Immature natural killer cell (primary cell): ENCODE measurements around the gene NCAN. TPM values are rescaled to one million over a fixed set of nuclear protein-coding genes. Genes with fewer than 3 reads are reported as not detected.
A peak's percentile ranks its signal among the peaks of the same experiment; 100 is the strongest.

Experiments
- DNase-seq, 3 donors: peaks; one replicate each; pipeline ENCODE4 v3.0.0; 2022; ENCODE audit warnings: mixed read lengths in 1 of 3
- H3K27ac Mint-ChIP-seq, 6 donors: one replicate each; pipeline ENCODE4 v1.8.0; 2020; ENCODE audit warnings: mixed read lengths in 6 of 6, mild to moderate bottlenecking in 5 of 6, inconsistent platforms in 4 of 6, moderate library complexity in 3 of 6
- H3K27me3 Mint-ChIP-seq, 3 donors: one replicate each; pipeline ENCODE4 v1.8.0; 2020 to 2021; ENCODE audit warnings: low read depth in 3 of 3, mild to moderate bottlenecking in 3 of 3, mixed read lengths in 3 of 3, moderate library complexity in 3 of 3, inconsistent platforms in 1 of 3
- H3K36me3 Mint-ChIP-seq, 3 donors: one replicate each; pipeline ENCODE4 v1.8.0; 2020; ENCODE audit warnings: mixed read lengths in 3 of 3, inconsistent platforms in 2 of 3, mild to moderate bottlenecking in 2 of 3
- H3K4me1 Mint-ChIP-seq, 2 donors: one replicate each; pipeline ENCODE4 v1.8.0; 2020; ENCODE audit warnings: inconsistent platforms in 2 of 2, mild to moderate bottlenecking in 2 of 2, mixed read lengths in 2 of 2, moderate library complexity in 1 of 2
- H3K4me3 Mint-ChIP-seq, 5 donors: one replicate each; pipeline ENCODE4 v1.8.0; 2020; ENCODE audit warnings: mild to moderate bottlenecking in 5 of 5, mixed read lengths in 5 of 5, inconsistent platforms in 3 of 5, moderate library complexity in 3 of 5
- H3K9me3 Mint-ChIP-seq, 6 donors: one replicate each; pipeline ENCODE4 v1.8.0; 2020; ENCODE audit warnings: mild to moderate bottlenecking in 6 of 6, mixed read lengths in 6 of 6, inconsistent platforms in 4 of 6, moderate library complexity in 3 of 6
- polyA plus RNA-seq, 3 donors: library from polyadenylated mRNA; unstranded; fragments of 300-500 nt; fragmentation: Illumina TruSeq; gene quantifications; one replicate each; pipeline ENCODE4 v1.2.3, GENCODE V29; 2021

NCAN gene
- polyA plus RNA-seq, 3 donors from 2014 or later, result not detected

DNA sequence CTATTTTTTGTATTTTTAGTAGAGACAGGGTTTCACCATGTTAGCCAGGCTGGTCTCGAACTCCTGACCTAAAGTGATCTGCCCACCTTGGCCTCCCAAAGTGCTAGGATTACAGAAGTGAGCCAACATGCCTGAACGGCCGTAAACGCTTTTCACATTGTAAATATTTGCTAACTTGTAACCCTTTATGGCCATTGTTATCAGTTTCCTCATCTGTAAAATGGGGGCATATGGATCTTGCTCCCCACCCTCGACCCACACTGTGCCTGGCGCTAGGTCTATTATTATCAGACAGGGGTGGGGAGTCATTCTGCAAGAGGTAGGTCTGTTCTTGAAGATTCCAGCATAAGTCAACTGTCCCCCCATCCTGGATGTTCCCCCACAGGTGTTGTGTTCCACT is 11.9 kb downstream of the NCAN start:
- H3K27me3 Mint-ChIP-seq, result peaks cover 3 to 6% (median 4%) of the 10 kb centered on the region in 3 donors
- no peaks in the 10 kb centered on the region for H3K9me3 Mint-ChIP-seq
- no peaks in the 10 kb centered on the region for H3K36me3 Mint-ChIP-seq
- H3K4me1 Mint-ChIP-seq, result peaks cover 0 to 2% of the 10 kb centered on the region in 2 donors
- DNase-seq, result no peak
- no peak overlapping the region for H3K27ac Mint-ChIP-seq
- peak overlapping the region in 2 of 5 donors; percentile 21 to 35 for H3K4me3 Mint-ChIP-seq

GRCh38 chr19:19224150-19224851 is 12.5 kb downstream of the NCAN start:
- no peak for DNase-seq
- no peak overlapping the region for H3K27ac Mint-ChIP-seq
- H3K9me3 Mint-ChIP-seq, result no peaks in the 10 kb centered on the region
- H3K36me3 Mint-ChIP-seq, result no peaks in the 10 kb centered on the region
- H3K4me3 Mint-ChIP-seq, result peak overlapping the region; percentile 52 to 75 (median 53)
- peaks cover 0 to 2% of the 10 kb centered on the region in 2 donors for H3K4me1 Mint-ChIP-seq
- peaks cover 0 to 8% (median 6%) of the 10 kb centered on the region in 3 donors for H3K27me3 Mint-ChIP-seq

- Mint-ChIP-seq H3K4me1 (peaks cover 0 to 2% of the 10 kb centered on the region in 2 donors), H3K4me3 (peak overlapping the region; percentile 64 to 78 (median 74)), H3K27me3 (peaks cover 0 to 7% (median 6%) of the 10 kb centered on the region in 3 donors), H3K27ac (peak overlapping the region in 1 of 6 donors; percentile 11), H3K36me3 (no peaks in the 10 kb centered on the region), H3K9me3 (no peaks in the 10 kb centered on the region)
- peak; percentile 51 to 69 (median 63) for DNase-seq
These were observed 13.2 kb downstream of the NCAN start for GRCh38 chr19:19224852-19225494.

DNA sequence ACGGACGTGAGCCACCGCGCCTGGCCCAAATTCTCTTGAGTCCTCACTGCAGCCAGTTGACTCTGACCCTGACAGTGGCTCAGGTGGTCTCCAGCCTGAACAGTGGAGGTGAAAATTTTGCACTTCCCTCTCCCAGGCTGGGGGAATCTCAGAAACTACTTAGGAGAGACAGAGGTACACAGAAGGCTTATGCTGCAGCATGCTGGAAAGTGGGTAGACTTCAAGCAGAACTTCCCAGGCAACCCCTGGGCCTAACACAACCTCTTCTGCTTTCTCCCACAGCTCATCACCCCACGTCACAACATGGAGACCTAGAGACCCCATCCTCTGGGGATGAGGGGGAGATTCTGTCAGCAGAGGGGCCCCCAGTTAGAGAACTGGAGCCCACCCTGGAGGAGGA is 14.4 kb downstream of the NCAN start:
- Mint-ChIP-seq H3K27me3 (peaks cover 0 to 9% (median 6%) of the 10 kb centered on the region in 3 donors), H3K4me1 (peaks cover 0 to 2% of the 10 kb centered on the region in 2 donors), H3K27ac (no peak overlapping the region), H3K4me3 (peak overlapping the region in 2 of 5 donors; percentile 10 to 27), H3K36me3 (no peaks in the 10 kb centered on the region), H3K9me3 (no peaks in the 10 kb centered on the region)
- no peak for DNase-seq

- no peak overlapping the region for H3K4me3 Mint-ChIP-seq
- no peaks in the 10 kb centered on the region for H3K9me3 Mint-ChIP-seq
- peaks cover 0 to 9% (median 6%) of the 10 kb centered on the region in 3 donors for H3K27me3 Mint-ChIP-seq
- no peak overlapping the region for H3K27ac Mint-ChIP-seq
- H3K4me1 Mint-ChIP-seq, result peaks cover 0 to 2% of the 10 kb centered on the region in 2 donors
- no peak for DNase-seq
- no peaks in the 10 kb centered on the region for H3K36me3 Mint-ChIP-seq
These were observed 14.9 kb downstream of the NCAN start for GRCh38 chr19:19226663-19227062.

GRCh38 chr19:19227217-19227616 is 15.5 kb downstream of the NCAN start:
- H3K4me3 Mint-ChIP-seq, result no peak overlapping the region
- peaks cover 0 to 2% of the 10 kb centered on the region in 2 donors for H3K4me1 Mint-ChIP-seq
- H3K9me3 Mint-ChIP-seq, result no peaks in the 10 kb centered on the region
- DNase-seq, result no peak
- no peak overlapping the region for H3K27ac Mint-ChIP-seq
- no peaks in the 10 kb centered on the region for H3K36me3 Mint-ChIP-seq
- H3K27me3 Mint-ChIP-seq, result peaks cover 2 to 9% (median 6%) of the 10 kb centered on the region in 3 donors

GRCh38 chr19:19229701-19230100 is 17.9 kb downstream of the NCAN start:
- H3K36me3 Mint-ChIP-seq, result no peaks in the 10 kb centered on the region
- no peak for DNase-seq
- H3K4me1 Mint-ChIP-seq, result no peaks in the 10 kb centered on the region
- H3K27ac Mint-ChIP-seq, result no peak overlapping the region
- H3K27me3 Mint-ChIP-seq, result peaks cover 2 to 9% (median 6%) of the 10 kb centered on the region in 3 donors
- H3K9me3 Mint-ChIP-seq, result peaks cover 0 to 15% (median 12%) of the 10 kb centered on the region in 6 donors
- H3K4me3 Mint-ChIP-seq, result no peak overlapping the region

- H3K27ac Mint-ChIP-seq, result no peak overlapping the region
- H3K9me3 Mint-ChIP-seq, result peaks cover 4 to 24% (median 16%) of the 10 kb centered on the region in 6 donors
- no peaks in the 10 kb centered on the region for H3K4me1 Mint-ChIP-seq
- H3K27me3 Mint-ChIP-seq, result peaks cover 2 to 7% (median 6%) of the 10 kb centered on the region in 3 donors
- no peak overlapping the region for H3K4me3 Mint-ChIP-seq
- H3K36me3 Mint-ChIP-seq, result no peaks in the 10 kb centered on the region
- no peak for DNase-seq
These were observed 19.2 kb downstream of the NCAN start for GRCh38 chr19:19230999-19231398.

DNA sequence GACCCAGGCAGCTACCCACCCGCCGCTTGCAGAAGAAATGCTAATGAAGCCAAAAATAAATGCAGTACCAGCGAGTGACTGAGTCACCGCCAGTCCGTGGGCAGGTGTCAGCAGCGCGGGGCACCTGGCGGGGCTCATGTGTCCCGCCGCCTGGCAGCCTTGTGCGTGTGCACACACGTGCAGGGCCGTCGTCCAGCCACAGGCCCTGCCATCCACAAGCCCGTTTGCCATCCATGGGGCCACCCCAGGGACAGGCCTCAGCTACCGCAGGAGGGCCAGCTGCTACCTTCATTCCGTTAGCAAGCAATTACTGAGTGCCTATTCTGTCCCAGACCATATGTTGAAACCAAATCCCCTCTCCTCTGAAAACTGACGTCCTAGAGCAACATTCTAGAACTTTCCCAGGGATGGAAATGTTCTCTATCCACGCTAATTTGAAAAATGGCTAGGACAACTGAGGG is 20.5 kb downstream of the NCAN start:
- peaks cover 4 to 29% (median 19%) of the 10 kb centered on the region in 6 donors for H3K9me3 Mint-ChIP-seq
- H3K27me3 Mint-ChIP-seq, result peaks cover 2 to 7% (median 6%) of the 10 kb centered on the region in 3 donors
- H3K36me3 Mint-ChIP-seq, result no peaks in the 10 kb centered on the region
- H3K4me1 Mint-ChIP-seq, result no peaks in the 10 kb centered on the region
- H3K27ac Mint-ChIP-seq, result no peak overlapping the region
- DNase-seq, result no peak
- H3K4me3 Mint-ChIP-seq, result no peak overlapping the region

DNA sequence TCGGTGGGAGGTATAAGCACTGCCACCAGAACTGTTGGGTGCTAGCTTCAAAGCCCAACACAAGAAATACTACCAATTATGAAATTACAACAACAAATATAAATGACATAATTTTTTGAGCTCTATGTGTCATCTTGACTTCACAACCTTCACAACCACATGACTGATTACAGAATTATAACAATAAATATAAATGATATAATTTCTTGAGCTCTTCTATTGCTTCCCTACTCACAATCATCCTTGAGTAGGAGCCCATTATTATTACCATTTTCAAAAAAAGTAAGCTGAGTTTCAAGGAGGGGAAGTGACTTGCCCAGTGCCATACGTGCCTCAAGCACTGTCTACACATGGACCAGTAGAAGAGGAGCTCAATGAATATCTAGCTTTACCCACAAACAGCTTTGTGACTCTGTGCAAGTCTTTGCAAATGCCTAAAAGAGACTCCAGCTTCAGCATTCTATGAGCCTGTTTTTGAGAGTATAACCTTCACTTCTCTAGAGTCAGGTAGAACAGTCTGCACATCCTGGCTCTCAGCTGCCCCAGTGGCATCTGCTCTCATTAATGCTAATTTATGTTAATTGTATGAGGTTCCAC is 22.6 kb downstream of the NCAN start:
- no peak for DNase-seq
- Mint-ChIP-seq H3K36me3 (no peaks in the 10 kb centered on the region), H3K4me3 (no peak overlapping the region), H3K27me3 (peaks cover 2 to 4% (median 3%) of the 10 kb centered on the region in 3 donors), H3K9me3 (peaks cover 4 to 29% (median 19%) of the 10 kb centered on the region in 6 donors), H3K4me1 (no peaks in the 10 kb centered on the region), H3K27ac (no peak overlapping the region)

- H3K27me3 Mint-ChIP-seq, result peaks cover 0 to 4% (median 2%) of the 10 kb centered on the region in 3 donors
- H3K4me1 Mint-ChIP-seq, result no peaks in the 10 kb centered on the region
These were observed 24.4 kb downstream of the NCAN start for GRCh38 chr19:19236173-19236572.

DNA sequence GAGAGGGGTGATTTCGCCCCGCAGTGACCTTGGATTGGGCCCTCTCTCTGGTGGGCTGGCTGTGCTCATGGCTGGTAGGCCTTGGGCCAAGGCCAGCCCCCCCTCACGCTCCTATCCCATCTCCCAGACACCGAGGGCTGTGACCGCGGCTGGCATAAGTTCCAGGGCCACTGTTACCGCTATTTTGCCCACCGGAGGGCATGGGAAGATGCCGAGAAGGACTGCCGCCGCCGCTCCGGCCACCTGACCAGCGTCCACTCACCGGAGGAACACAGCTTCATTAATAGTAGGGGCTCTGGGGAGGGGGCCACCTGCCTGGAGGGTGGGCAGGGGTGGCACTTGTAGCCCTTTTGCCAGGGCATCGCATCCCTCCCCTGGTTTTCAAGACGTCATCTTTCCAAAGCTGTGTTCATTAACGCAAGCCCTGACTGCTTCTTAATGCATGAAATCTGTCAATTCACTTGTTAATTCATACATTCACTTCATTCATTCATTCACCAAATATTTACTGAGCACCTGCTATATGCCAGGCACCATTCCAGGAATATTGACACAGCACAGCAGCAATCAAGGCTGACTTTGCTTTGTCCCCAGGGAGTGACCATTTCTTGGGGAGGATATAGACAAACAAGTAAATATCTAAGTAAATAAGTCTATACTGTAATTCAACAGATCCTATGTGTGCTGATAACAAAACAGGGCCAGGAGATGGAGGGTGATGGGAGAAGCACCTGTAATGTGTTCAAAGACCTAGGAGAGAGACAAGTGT is 26.6 kb downstream of the NCAN start:
- no peak overlapping the region for H3K4me3 Mint-ChIP-seq
- H3K4me1 Mint-ChIP-seq, result no peaks in the 10 kb centered on the region
- H3K27me3 Mint-ChIP-seq, result peaks cover 0 to 6% (median 0%) of the 10 kb centered on the region in 3 donors
- H3K36me3 Mint-ChIP-seq, result no peaks in the 10 kb centered on the region
- H3K9me3 Mint-ChIP-seq, result peaks cover 3 to 28% (median 17%) of the 10 kb centered on the region in 6 donors
- no peak overlapping the region for H3K27ac Mint-ChIP-seq
- no peak for DNase-seq

More at GRCh38 chr19:19236173-19236572, 24.4 kb downstream of the NCAN start:
- H3K4me3 Mint-ChIP-seq, result no peak overlapping the region
- H3K9me3 Mint-ChIP-seq, result peaks cover 4 to 29% (median 19%) of the 10 kb centered on the region in 6 donors
- H3K36me3 Mint-ChIP-seq, result no peaks in the 10 kb centered on the region
- DNase-seq, result no peak
- H3K27ac Mint-ChIP-seq, result no peak overlapping the region

DNA sequence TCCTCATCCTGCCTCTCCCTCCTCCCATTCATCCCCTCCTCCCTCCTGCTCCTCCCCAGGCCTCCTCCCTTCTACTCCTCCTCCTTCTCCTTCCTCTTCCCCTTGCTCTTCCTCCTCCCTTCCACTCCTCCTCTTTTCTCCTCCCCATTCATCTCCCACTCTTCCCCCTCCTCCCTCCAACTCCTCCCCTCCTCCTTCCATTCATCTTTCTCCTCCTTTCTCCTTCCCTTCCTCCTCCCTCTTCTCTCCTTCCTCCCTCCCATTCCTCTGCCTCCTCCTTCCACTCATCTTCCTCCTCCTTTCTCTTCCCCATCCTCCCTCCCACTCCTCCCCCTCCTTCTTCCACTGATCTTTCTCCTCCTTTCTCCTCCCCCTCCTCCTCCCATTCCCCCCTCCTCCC is 27.9 kb downstream of the NCAN start:
- Mint-ChIP-seq H3K4me3 (no peak overlapping the region), H3K9me3 (peaks cover 3 to 14% (median 8%) of the 10 kb centered on the region in 6 donors), H3K27me3 (peaks cover 0 to 6% (median 2%) of the 10 kb centered on the region in 3 donors), H3K4me1 (no peaks in the 10 kb centered on the region), H3K36me3 (no peaks in the 10 kb centered on the region), H3K27ac (no peak overlapping the region)
- DNase-seq, result no peak
